CD4-positive, alpha-beta T cell (primary cell): ENCODE data around the gene MEG3. TPM values are rescaled to one million over a fixed set of nuclear protein-coding genes. Genes with fewer than 3 reads are reported as not detected.
A peak's percentile ranks its signal among the peaks of the same experiment; 100 is the strongest.

ENCODE experiments used
- ATAC-seq: fragments of 200-7000 bp; cut with Tn5 transposase; one replicate; pipeline ENCODE4 v1.10.0; 2022; ENCODE audit warnings: mild to moderate bottlenecking; ENCODE audit not compliant: poor library complexity
- CTCF ChIA-PET: fragments of 350-600 bp; sonication (Branson Sonifier 250); formaldehyde crosslinking; loops from one replicate; lab custom pipeline; 2021; ENCODE audit warnings: antibody characterized with exemption, inconsistent platforms; lab: Charles Lee
- POLR2A ChIA-PET: fragments of 350-600 bp; sonication (Branson Sonifier 250); formaldehyde crosslinking; loops from one replicate; lab custom pipeline; 2021; ENCODE audit warnings: antibody characterized with exemption, inconsistent platforms; lab: Charles Lee
- DNase-seq, 14 experiments: peaks; one replicate each; pipeline ENCODE4 v3.0.0-alpha.2; 2013 to 2020; ENCODE audit warnings: mixed read lengths in 2 of 14
- H3K27ac ChIP-seq, 2 donors: one replicate each; pipeline versions ENCODE4 v1.5.1 to v1.7.0; 2013; ENCODE audit warnings: low read length in 2 of 2, low read depth in 1 of 2, mild to moderate bottlenecking in 1 of 2
- H3K27me3 ChIP-seq, 2 experiments: 1 replicate in 1 of 2; 2 replicates in 1 of 2; pipeline versions ENCODE4 v1.6.1 to v1.7.0; 2013; ENCODE audit warnings: low read length in 2 of 2, control low read depth in 1 of 2, mild to moderate bottlenecking in 1 of 2, moderate library complexity in 1 of 2; ENCODE audit not compliant: insufficient read depth in 2 of 2, control insufficient read depth in 1 of 2
- H3K36me3 ChIP-seq: one replicate; pipeline ENCODE4 v1.6.1; 2013; ENCODE audit warnings: low read length, control low read depth; ENCODE audit not compliant: insufficient read depth
- H3K4me1 ChIP-seq: one replicate; pipeline ENCODE4 v1.6.1; 2013; ENCODE audit warnings: low read length, control low read depth; ENCODE audit not compliant: insufficient read depth
- H3K4me3 ChIP-seq: one replicate; pipeline ENCODE4 v1.5.1; 2013; ENCODE audit warnings: mild to moderate bottlenecking, low read length, moderate library complexity
- H3K9me3 ChIP-seq, 2 experiments: 1 replicate in 1 of 2; 2 replicates in 1 of 2; pipeline versions ENCODE4 v1.6.1 to v1.7.0; 2013; ENCODE audit warnings: low read length in 2 of 2, mild to moderate bottlenecking in 2 of 2, control low read depth in 1 of 2, moderate library complexity in 1 of 2; ENCODE audit not compliant: control insufficient read depth in 1 of 2, insufficient read depth in 1 of 2
- H3K27ac Mint-ChIP-seq: one replicate; pipeline ENCODE4 v1.8.0; 2020; ENCODE audit warnings: mixed read lengths
- H3K27me3 Mint-ChIP-seq: one replicate; pipeline ENCODE4 v1.8.0; 2021; ENCODE audit warnings: mixed read lengths
- H3K36me3 Mint-ChIP-seq: one replicate; pipeline ENCODE4 v1.8.0; 2021; ENCODE audit warnings: low read depth, mixed read lengths
- H3K4me1 Mint-ChIP-seq: one replicate; pipeline ENCODE4 v1.8.0; 2021; ENCODE audit warnings: low read depth, mixed read lengths
- H3K4me3 Mint-ChIP-seq: one replicate; pipeline ENCODE4 v1.8.0; 2020; ENCODE audit warnings: mild to moderate bottlenecking, mixed read lengths
- H3K9me3 Mint-ChIP-seq: one replicate; pipeline ENCODE4 v1.8.0; 2020; ENCODE audit warnings: mixed read lengths
- CTCF ChIP-seq: fragments of 200-600 bp; IDR thresholded peaks from one replicate; pipeline ENCODE4 v1.8.0; 2022; ENCODE audit warnings: antibody characterized with exemption, mild to moderate bottlenecking
- intact Hi-C, 2 experiments: fragments of 100-400 bp; cut with DNase I in 1 of 2; cut with micrococcal nuclease in 1 of 2; formaldehyde crosslinking; loops; one replicate each; pipeline versions ENCODE4 v1.15.1 to v1.9.0; 2023 to 2025; cut with DNase I, micrococcal nuclease
- total RNA-seq, 174 experiments: library from RNA in 2 of 174; stranded (reverse) in 2 of 174; gene quantifications; one replicate each; pipeline ENCODE4 v1.2.3 and lab custom pipeline; 2021 to 2026

MEG3 gene
- total RNA-seq, 2 experiments from 2014 or later = not detected

- intact Hi-C loops = loop anchor here (1.0 kb wide), 1 partner anchor 777 kb away; no protein-coding TSS in a partner anchor
- no peak overlapping the region for H3K4me3 Mint-ChIP-seq
Observed at GRCh38 chr14:100850841-100851585, 25.1 kb downstream of the MEG3 start.

DNA sequence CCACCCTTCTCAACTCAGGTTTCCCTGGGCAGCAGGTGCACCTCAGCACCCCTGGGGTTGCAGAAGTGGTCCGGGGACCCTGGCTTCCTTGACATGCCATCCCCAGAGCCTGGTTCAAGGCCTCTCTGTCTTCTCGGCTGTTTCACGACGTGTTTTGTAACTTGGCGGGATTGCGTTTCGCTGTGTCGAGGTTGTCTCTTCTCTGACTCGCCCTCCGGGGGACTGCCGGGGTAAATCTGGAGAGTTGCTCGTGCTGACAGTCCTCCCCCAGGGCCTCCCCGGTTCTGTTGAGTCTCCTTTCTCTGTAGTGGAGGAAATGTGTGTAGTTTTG, 25.6 kb downstream of the MEG3 start:
- no peak for TF ChIP-seq CTCF
- POLR2A ChIA-PET = interaction anchor here (0.7 to 1.1 kb wide), 2 partner anchors 772 to 777 kb away, joined by 3 read pairs; no protein-coding TSS in a partner anchor

More at GRCh38 chr14:100850841-100851585, 25.1 kb downstream of the MEG3 start:
- Histone ChIP-seq H3K36me3 (no peaks in the 10 kb centered on the region), H3K4me1 (peaks cover 6% of the 10 kb centered on the region), H3K4me3 (no peak overlapping the region), H3K9me3 (no peaks in the 10 kb centered on the region), H3K27me3 (no peaks in the 10 kb centered on the region), H3K27ac (no peak overlapping the region)
- no peaks in the 10 kb centered on the region for H3K27me3 Mint-ChIP-seq
- H3K9me3 Mint-ChIP-seq = no peaks in the 10 kb centered on the region
- ChIA-PET POLR2A (interaction anchor here (1.1 kb wide), 1 partner anchor 778 kb away, joined by 3 read pairs; no protein-coding TSS in a partner anchor), CTCF (interaction anchor here (0.6 to 1.1 kb wide), 4 partner anchors 9 to 778 kb away, joined by 3 read pairs; no protein-coding TSS in a partner anchor)
- no peaks in the 10 kb centered on the region for H3K4me1 Mint-ChIP-seq
- DNase-seq (peak; percentile 57 to 83 (median 74)), ATAC-seq (no peak)
- H3K27ac Mint-ChIP-seq = no peak overlapping the region
- peak; percentile 76 for TF ChIP-seq CTCF
- no peaks in the 10 kb centered on the region for H3K36me3 Mint-ChIP-seq

GRCh38 chr14:100851946-100852620, 26.2 kb downstream of the MEG3 start:
- no peak overlapping the region for H3K27ac Mint-ChIP-seq
- TF ChIP-seq CTCF = no peak

More for the DNA sequence above, 25.6 kb downstream of the MEG3 start:
- intact Hi-C loops = loop anchor here (1.0 kb wide), 1 partner anchor 777 kb away; no protein-coding TSS in a partner anchor
- CTCF ChIA-PET = no interaction called here
- H3K4me1 ChIP-seq = peaks cover 6% of the 10 kb centered on the region
- Mint-ChIP-seq H3K4me1 (no peaks in the 10 kb centered on the region), H3K9me3 (no peaks in the 10 kb centered on the region), H3K27me3 (no peaks in the 10 kb centered on the region), H3K27ac (no peak overlapping the region), H3K36me3 (no peaks in the 10 kb centered on the region), H3K4me3 (no peak overlapping the region)
- no peaks in the 10 kb centered on the region for H3K9me3 ChIP-seq
- no peaks in the 10 kb centered on the region for H3K27me3 ChIP-seq
- no peak overlapping the region for H3K27ac ChIP-seq
- no peaks in the 10 kb centered on the region for H3K36me3 ChIP-seq
- no peak overlapping the region for H3K4me3 ChIP-seq
- DNase-seq (no peak), ATAC-seq (no peak)

More at GRCh38 chr14:100851946-100852620, 26.2 kb downstream of the MEG3 start:
- no peak overlapping the region for H3K4me3 Mint-ChIP-seq
- no peaks in the 10 kb centered on the region for H3K4me1 Mint-ChIP-seq
- Histone ChIP-seq H3K36me3 (no peaks in the 10 kb centered on the region), H3K9me3 (no peaks in the 10 kb centered on the region), H3K27me3 (no peaks in the 10 kb centered on the region), H3K4me1 (peaks cover 6% of the 10 kb centered on the region), H3K4me3 (no peak overlapping the region), H3K27ac (no peak overlapping the region)
- ChIA-PET POLR2A (interaction anchor here (0.7 to 1.1 kb wide), 2 partner anchors 771 to 777 kb away, joined by 3 read pairs; no protein-coding TSS in a partner anchor), CTCF (no interaction called here)
- no peaks in the 10 kb centered on the region for H3K27me3 Mint-ChIP-seq
- ATAC-seq (no peak), DNase-seq (peak in 1 of 14 experiments; percentile 6)
- H3K9me3 Mint-ChIP-seq = no peaks in the 10 kb centered on the region
- intact Hi-C loops = loop anchor here (1.0 kb wide), 1 partner anchor 776 kb away; no protein-coding TSS in a partner anchor
- no peaks in the 10 kb centered on the region for H3K36me3 Mint-ChIP-seq
